ENCODE measurements around the gene FBXW7. TPM values are rescaled to one million over a fixed set of nuclear protein-coding genes. Genes with fewer than 3 reads are reported as not detected.

The FBXW7 gene
- total RNA-seq, 1 donor: 79.5 TPM

DNA sequence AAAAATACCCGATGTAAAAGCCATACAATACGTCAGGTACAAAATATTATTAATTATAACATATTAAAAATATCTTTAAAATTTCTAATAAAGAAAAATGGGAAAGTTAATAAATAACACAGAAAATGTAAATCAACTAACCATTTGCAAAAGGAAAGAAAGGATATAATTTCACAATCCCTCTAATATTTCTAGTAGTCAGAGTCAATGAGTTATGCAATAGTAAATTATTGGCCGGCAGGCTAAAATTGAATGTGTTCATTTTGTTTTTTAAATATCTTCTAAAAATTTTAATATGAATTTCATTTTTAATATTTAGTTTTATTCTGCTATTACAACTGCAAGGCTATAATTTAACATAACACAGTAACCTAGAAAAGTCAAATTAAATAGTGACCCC lies 155.7 kb downstream of the FBXW7 start:
- TF ChIP-seq, protein P1, sequence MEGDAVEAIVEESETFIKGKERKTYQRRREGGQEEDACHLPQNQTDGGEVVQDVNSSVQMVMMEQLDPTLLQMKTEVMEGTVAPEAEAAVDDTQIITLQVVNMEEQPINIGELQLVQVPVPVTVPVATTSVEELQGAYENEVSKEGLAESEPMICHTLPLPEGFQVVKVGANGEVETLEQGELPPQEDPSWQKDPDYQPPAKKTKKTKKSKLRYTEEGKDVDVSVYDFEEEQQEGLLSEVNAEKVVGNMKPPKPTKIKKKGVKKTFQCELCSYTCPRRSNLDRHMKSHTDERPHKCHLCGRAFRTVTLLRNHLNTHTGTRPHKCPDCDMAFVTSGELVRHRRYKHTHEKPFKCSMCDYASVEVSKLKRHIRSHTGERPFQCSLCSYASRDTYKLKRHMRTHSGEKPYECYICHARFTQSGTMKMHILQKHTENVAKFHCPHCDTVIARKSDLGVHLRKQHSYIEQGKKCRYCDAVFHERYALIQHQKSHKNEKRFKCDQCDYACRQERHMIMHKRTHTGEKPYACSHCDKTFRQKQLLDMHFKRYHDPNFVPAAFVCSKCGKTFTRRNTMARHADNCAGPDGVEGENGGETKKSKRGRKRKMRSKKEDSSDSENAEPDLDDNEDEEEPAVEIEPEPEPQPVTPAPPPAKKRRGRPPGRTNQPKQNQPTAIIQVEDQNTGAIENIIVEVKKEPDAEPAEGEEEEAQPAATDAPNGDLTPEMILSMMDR (IDR thresholded peaks at IDR 0.05; ENCODE audit: insufficient read depth, low read depth, low read length): no peak
- no peak for DNase-seq (ENCODE audit: low read depth)

DNA sequence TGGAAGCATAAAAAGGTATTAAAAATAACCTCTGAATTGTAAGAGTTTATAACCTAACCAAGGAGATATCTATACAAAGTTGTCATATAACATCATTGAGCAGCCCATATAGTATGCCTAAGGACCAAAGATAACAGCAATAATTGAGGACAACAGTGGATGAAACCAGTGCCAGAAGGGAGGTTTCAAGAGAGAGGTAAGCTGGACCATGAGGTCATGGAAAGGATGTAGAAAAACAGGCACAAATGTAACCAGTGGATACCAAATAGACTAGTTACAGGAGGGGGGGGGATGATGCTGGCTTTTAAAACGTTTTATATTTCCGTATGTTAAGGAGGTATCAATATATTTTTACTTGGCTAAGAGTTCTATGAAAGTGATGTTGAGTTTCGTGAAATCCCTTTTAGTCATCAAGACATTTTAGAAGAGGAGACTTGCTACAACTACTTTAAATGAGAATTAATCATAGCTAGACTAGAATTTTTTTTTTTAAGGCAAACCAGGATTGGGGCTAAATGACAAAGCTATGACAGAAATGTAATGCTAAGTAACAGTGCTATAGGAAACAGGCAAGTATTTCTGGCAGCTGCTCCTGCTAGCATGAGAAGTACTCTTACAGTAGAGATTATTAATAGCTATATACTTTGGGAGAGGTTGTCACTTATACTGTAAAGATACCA lies 161.1 kb downstream of the FBXW7 start:
- TF ChIP-seq, protein P1 (IDR thresholded peaks at IDR 0.05; ENCODE audit: insufficient read depth, low read depth, low read length): no peak
- H3K4me3 ChIP-seq (ENCODE audit: low read depth, low read length): no peak overlapping the region
- no peak for DNase-seq (ENCODE audit: low read depth)

More for the DNA sequence above, 155.7 kb downstream of the FBXW7 start:
- no peak overlapping the region for H3K4me3 ChIP-seq (ENCODE audit: low read depth, low read length)

DNA sequence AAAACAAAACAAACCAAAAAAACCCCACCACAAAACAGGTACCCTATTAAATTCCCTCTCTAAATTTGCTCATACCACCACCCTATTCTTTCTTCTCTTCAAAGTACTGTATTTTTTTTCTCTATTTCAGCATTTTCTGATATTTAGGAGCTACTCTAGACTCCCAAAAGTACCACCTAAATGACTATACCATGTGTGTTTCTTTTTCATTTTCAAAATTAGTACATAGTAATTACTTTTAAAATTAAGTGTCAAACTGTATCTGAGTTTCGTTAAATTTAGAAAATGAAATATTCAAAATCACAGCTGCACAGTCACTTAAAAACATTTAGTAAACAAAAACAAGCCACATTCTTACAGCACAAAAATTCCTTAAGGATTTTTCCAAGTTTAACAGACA lies 161.7 kb downstream of the FBXW7 start:
- no peak for DNase-seq (ENCODE audit: low read depth)
- TF ChIP-seq, protein P1 (IDR thresholded peaks at IDR 0.05; ENCODE audit: insufficient read depth, low read depth, low read length): no peak
- no peak overlapping the region for H3K4me3 ChIP-seq (ENCODE audit: low read depth, low read length)

DNA sequence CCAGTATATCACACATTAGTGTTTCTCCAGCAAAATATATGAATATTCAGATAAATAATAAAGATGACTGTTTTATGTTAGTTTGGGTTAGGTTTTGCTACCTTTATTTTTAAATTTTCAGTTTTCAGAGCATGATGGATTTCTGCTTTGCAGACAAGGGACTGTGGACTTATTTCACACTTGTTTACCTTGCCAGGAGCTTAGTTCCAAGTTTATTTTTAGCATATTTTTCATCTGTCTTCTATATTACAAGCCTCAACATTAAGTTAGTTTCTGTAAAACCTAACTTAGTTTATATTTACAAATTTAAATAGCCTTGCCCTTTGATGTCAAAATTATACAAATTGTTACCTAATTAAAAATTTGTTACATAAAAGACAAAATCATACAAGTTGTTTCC lies 163.4 kb downstream of the FBXW7 start:
- TF ChIP-seq, protein P1 (IDR thresholded peaks at IDR 0.05; ENCODE audit: insufficient read depth, low read depth, low read length): no peak
- no peak for DNase-seq (ENCODE audit: low read depth)
- no peak overlapping the region for H3K4me3 ChIP-seq (ENCODE audit: low read depth, low read length)

DNA sequence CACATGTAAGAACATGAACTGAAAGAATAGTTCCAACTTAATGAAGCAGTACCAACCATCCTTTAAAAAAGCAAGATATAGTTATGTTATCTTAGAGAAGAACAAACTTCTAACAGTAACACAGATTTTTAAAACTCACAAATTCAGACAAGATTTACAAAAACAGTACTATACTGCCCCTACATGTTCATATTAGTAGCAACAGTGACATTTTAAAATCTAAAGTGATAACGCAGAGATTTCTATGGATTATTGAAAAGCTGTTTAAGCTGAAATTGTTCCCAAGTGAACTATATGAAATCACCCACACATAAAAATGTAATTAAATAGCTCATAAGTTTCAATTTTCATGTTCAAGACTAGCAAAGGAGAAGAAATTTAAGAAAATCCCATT lies 166.0 kb downstream of the FBXW7 start:
- DNase-seq (ENCODE audit: low read depth): no peak
- TF ChIP-seq, protein P1 (IDR thresholded peaks at IDR 0.05; ENCODE audit: insufficient read depth, low read depth, low read length): peak; percentile 14
- H3K4me3 ChIP-seq (ENCODE audit: low read depth, low read length): no peak overlapping the region

DNA sequence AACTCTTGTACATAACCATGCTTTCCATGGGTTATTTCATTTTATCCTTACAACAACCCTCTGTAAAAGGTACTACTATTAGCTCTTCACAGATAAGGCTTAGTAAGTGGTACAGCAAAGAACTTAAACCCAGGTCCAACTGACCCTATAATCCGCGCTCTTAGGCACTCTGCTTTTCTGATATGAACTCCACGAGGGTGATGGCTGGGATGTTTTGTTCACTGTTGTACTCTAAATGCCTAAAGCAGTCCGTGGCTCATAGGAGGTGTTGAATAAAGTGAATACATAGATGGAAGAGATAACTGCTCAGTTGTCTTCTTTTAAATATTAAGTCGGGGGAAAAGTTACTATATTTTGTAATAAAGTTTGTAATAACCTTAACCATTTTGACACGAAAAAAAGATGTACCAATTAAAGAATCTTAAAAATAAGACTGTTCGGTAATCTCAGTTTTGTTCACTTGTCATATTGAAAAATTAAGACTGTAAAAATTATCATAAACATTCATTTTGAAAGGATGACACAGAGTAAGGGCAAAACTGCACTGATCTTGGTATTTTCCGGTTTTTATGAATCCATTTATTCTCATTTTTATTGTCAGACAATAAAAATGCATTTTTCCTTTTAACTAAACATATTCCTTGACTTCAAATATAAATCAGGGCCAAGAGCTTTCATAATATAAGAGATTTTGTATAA lies 166.5 kb downstream of the FBXW7 start:
- TF ChIP-seq, protein P1 (IDR thresholded peaks at IDR 0.05; ENCODE audit: insufficient read depth, low read depth, low read length): no peak
- H3K4me3 ChIP-seq (ENCODE audit: low read depth, low read length): no peak overlapping the region
- no peak for DNase-seq (ENCODE audit: low read depth)

All from fibroblast of villous mesenchyme (primary cell).